ENCODE measurements around the gene LYZL4. TPM values are rescaled to one million over a fixed set of nuclear protein-coding genes. Genes with fewer than 3 reads are reported as not detected.

LYZL4 gene
- total RNA-seq, 1 experiment from 2014 or later, result not detected

DNA sequence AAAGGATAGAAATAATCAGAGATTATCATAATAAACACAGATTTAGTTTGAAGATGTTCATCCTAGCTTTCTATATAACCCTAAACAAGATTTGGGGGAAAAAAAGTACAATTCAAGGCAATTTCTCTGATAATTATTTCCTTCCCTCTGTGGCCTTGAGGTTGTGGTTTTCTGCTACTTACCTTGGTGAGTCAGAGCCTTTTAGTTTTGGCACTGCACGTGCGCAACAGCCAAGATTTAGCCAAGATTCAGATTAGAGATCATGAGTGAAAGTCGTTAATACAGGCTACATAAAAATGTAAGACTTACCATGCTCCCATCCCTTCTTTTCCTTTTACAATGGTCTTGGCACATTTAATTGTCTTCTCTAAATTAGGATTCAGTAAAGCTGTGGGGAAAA lies 6.7 kb downstream of the LYZL4 start:
- H3K27me3 ChIP-seq (ENCODE audit: insufficient read depth, low read length), result no peaks in the 10 kb centered on the region
- POLR2A ChIA-PET, result no interaction called here
- intact Hi-C loops (cut with micrococcal nuclease), result no loop called here
- H3K4me1 ChIP-seq (ENCODE audit: control insufficient read depth in 1 of 2, insufficient read depth in 2 of 2, low read length in 2 of 2), result no peaks in the 10 kb centered on the region; a peak in 1 of 4 replicates
- TF ChIP-seq SIN3A (IDR thresholded peaks at IDR 0.05; ENCODE audit: low read depth), result no peak
- no peak for TF ChIP-seq ZNF274 (IDR thresholded peaks at IDR 0.05; ENCODE audit: low read depth, low read length)
- TF ChIP-seq FOSL1 (IDR thresholded peaks at IDR 0.05; ENCODE audit: low read depth), result no peak
- TF ChIP-seq CEBPB (IDR thresholded peaks at IDR 0.05; ENCODE audit: low read depth), result no peak
- no peak for TF ChIP-seq RAD21 (IDR thresholded peaks at IDR 0.05; ENCODE audit: low read depth)
- no peak for TF ChIP-seq POLR2AphosphoS5 (IDR thresholded peaks at IDR 0.05; ENCODE audit: low read depth, low read length)
- TF ChIP-seq ELF1 (IDR thresholded peaks at IDR 0.05; ENCODE audit: borderline replicate concordance, low read depth), result no peak
- TF ChIP-seq EZH2phosphoT487 (IDR thresholded peaks at IDR 0.05; ENCODE audit: borderline replicate concordance), result no peak
- no peak for TF ChIP-seq YY1 (IDR thresholded peaks at IDR 0.05; ENCODE audit: extremely low read depth, insufficient replicate concordance, low read depth, low read length)
- no peak for TF ChIP-seq SRF (IDR thresholded peaks at IDR 0.05; ENCODE audit: low read depth)
- TF ChIP-seq, protein P1, sequence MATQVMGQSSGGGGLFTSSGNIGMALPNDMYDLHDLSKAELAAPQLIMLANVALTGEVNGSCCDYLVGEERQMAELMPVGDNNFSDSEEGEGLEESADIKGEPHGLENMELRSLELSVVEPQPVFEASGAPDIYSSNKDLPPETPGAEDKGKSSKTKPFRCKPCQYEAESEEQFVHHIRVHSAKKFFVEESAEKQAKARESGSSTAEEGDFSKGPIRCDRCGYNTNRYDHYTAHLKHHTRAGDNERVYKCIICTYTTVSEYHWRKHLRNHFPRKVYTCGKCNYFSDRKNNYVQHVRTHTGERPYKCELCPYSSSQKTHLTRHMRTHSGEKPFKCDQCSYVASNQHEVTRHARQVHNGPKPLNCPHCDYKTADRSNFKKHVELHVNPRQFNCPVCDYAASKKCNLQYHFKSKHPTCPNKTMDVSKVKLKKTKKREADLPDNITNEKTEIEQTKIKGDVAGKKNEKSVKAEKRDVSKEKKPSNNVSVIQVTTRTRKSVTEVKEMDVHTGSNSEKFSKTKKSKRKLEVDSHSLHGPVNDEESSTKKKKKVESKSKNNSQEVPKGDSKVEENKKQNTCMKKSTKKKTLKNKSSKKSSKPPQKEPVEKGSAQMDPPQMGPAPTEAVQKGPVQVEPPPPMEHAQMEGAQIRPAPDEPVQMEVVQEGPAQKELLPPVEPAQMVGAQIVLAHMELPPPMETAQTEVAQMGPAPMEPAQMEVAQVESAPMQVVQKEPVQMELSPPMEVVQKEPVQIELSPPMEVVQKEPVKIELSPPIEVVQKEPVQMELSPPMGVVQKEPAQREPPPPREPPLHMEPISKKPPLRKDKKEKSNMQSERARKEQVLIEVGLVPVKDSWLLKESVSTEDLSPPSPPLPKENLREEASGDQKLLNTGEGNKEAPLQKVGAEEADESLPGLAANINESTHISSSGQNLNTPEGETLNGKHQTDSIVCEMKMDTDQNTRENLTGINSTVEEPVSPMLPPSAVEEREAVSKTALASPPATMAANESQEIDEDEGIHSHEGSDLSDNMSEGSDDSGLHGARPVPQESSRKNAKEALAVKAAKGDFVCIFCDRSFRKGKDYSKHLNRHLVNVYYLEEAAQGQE (IDR thresholded peaks at IDR 0.05; ENCODE audit: low read depth), result no peak
- no peak for TF ChIP-seq SP1 (IDR thresholded peaks at IDR 0.05; ENCODE audit: low read depth)
- no peak for TF ChIP-seq ZFX (IDR thresholded peaks at IDR 0.05)
- TF ChIP-seq CBX3 (IDR thresholded peaks at IDR 0.05; ENCODE audit: low read depth), result no peak
- TF ChIP-seq POLR2A (IDR thresholded peaks at IDR 0.05; ENCODE audit: borderline replicate concordance, extremely low read depth, insufficient read depth, insufficient read length), result no peak
- TF ChIP-seq, protein P2, sequence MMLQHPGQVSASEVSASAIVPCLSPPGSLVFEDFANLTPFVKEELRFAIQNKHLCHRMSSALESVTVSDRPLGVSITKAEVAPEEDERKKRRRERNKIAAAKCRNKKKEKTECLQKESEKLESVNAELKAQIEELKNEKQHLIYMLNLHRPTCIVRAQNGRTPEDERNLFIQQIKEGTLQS (IDR thresholded peaks at IDR 0.05), result no peak
- no peak for TF ChIP-seq JUND (IDR thresholded peaks at IDR 0.05)
- TF ChIP-seq TCF7L2 (IDR thresholded peaks at IDR 0.05; ENCODE audit: borderline replicate concordance, extremely low read depth, insufficient read depth, insufficient read length), result no peak
- TF ChIP-seq EGR1 (IDR thresholded peaks at IDR 0.05; ENCODE audit: low read depth), result no peak
- no peak for TF ChIP-seq ZBTB33 (IDR thresholded peaks at IDR 0.05; ENCODE audit: extremely low read depth, insufficient replicate concordance, low read length)
- no peaks in the 10 kb centered on the region for H3K9me2 ChIP-seq (ENCODE audit: insufficient read depth)
- RAD21 ChIA-PET (ENCODE audit: low non-redundant PET in 1 of 2, low total read pairs in 2 of 2, uncharacterized antibody in 2 of 2, unreplicated experiment in 2 of 2), result no interaction called here
- ATAC-seq (no peak), DNase-seq (ENCODE audit: low read depth, low spot score) (no peak)
- BruUV-seq (replicated peaks), result no TSS peak
- no peak overlapping the region for H3K4me2 ChIP-seq (ENCODE audit: low read length)
- no peak overlapping the region for H3K9ac ChIP-seq (ENCODE audit: low read length)
- H3K9me3 ChIP-seq (ENCODE audit: control insufficient read depth in 1 of 2, insufficient read depth in 1 of 2, low read depth in 1 of 2, low read length in 2 of 2), result no peaks in the 10 kb centered on the region
- no peak overlapping the region for H3K27ac ChIP-seq (ENCODE audit: low read depth, low read length)
- H2AFZ ChIP-seq (ENCODE audit: low read depth, low read length, poor library complexity, severe bottlenecking), result no peak overlapping the region
- CTCF ChIA-PET, result no interaction called here
- no peaks in the 10 kb centered on the region for H3K36me3 ChIP-seq (ENCODE audit: control insufficient read depth in 1 of 2, insufficient read depth in 2 of 2, low read length in 2 of 2)
- no peaks in the 10 kb centered on the region for H3K79me2 ChIP-seq (ENCODE audit: insufficient read depth, low read length)
- no peaks in the 10 kb centered on the region for H4K20me1 ChIP-seq (ENCODE audit: insufficient read depth)
- no peak overlapping the region for H3K4me3 ChIP-seq (replicated peaks in 1 of 2; ENCODE audit: low read depth in 1 of 2, low read length in 2 of 2)
